Spleen (tissue), 7 donors: ENCODE data around the gene PDZD2.

Experiments used
- CTCF ChIP-seq, 11 experiments: fragments of 200-600 bp in 7 of 11; fragments of 450-650 bp in 4 of 11; sonication (generic) in 4 of 11; IDR thresholded peaks in 8 of 11; conservative IDR thresholded peaks in 3 of 11; 1 replicate in 7 of 11; 2 replicates in 4 of 11; pipeline versions ENCODE4 v1.4.0 to v1.8.0; 2016 to 2021; ENCODE audit warnings: antibody characterized with exemption in 11 of 11, inconsistent platforms in 4 of 11, mild to moderate bottlenecking in 1 of 11
- POLR2AphosphoS5 ChIP-seq, 3 donors: sonication (generic); formaldehyde crosslinking; IDR thresholded peaks; one replicate each; pipeline ENCODE4 v1.5.1; 2017; ENCODE audit warnings: antibody characterized with exemption in 3 of 3
- donor health status: DM: no; HTN: no; CAD: no; lungs with moderate emphysema.
- donor health status: DM: no; HTN: no; CAD: no.
- donor health status: DM: no; HTN: no; CAD: no.

GRCh38 chr5:32115985-32116384 is 477.1 kb downstream of the PDZD2 start:
- TF ChIP-seq POLR2AphosphoS5 (IDR thresholded peaks at IDR 0.05) (no peak), CTCF (IDR thresholded peaks at IDR 0.05 in 8 of 11, conservative IDR thresholded peaks at IDR 0.05 in 3 of 11) (no peak)
